ENCODE data around the gene JMJD1C.

DNA sequence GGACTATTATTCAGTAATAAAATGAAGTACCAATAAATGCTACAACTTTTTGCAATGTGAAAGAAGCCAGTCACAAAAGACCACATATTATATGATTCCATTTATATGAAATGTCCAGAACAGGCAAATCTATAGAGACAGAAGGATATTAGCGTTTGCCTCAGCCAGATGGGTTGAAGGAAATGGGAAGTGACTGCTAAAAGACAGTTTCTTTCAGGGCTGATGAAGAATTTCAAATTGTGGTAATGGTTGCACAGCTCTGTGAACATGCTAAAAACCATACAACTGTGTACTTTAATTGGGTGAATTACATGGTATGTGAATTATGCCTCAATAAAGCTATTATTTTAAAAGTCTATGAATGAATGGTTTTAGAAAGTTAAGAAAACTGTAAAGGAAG is 31.5 kb upstream of the JMJD1C start:
- TF ChIP-seq EZH2 (optimal IDR thresholded peaks at IDR 0.05; ENCODE audit: low read depth, low read length) (no peak), CTCF (IDR thresholded peaks at IDR 0.05; ENCODE audit: low read length) (no peak)

Data from MM.1S (cell line).